Mucosa of stomach (tissue), 1 donor: ENCODE measurements around the gene ANKRD2.

Source experiments
- H3K27me3 ChIP-seq: one replicate; pipeline ENCODE4 v1.7.0; 2013; ENCODE audit warnings: mild to moderate bottlenecking, low read length; ENCODE audit not compliant: control insufficient read depth, insufficient read depth
- H3K36me3 ChIP-seq: one replicate; pipeline ENCODE4 v1.7.0; 2013; ENCODE audit warnings: low read length; ENCODE audit not compliant: control insufficient read depth, insufficient read depth
- H3K4me1 ChIP-seq: one replicate; pipeline ENCODE4 v1.7.0; 2013; ENCODE audit warnings: mild to moderate bottlenecking, low read length; ENCODE audit not compliant: control insufficient read depth, insufficient read depth
- H3K4me3 ChIP-seq: one replicate; pipeline ENCODE4 v1.7.0; 2013; ENCODE audit warnings: low read length
- H3K9ac ChIP-seq: one replicate; pipeline ENCODE4 v1.7.0; 2013; ENCODE audit warnings: mild to moderate bottlenecking, low read length, moderate library complexity
- H3K9me3 ChIP-seq: one replicate; pipeline ENCODE4 v1.7.0; 2013; ENCODE audit warnings: mild to moderate bottlenecking, low read length, moderate library complexity; ENCODE audit not compliant: control insufficient read depth
- donor health status: Pancreatic carcinoma.

ANKRD2 gene

GRCh38 chr10:97538411-97538810 is 34.2 kb upstream of the ANKRD2 start:
- Histone ChIP-seq H3K9ac (no peak overlapping the region), H3K9me3 (no peaks in the 10 kb centered on the region), H3K36me3 (no peaks in the 10 kb centered on the region), H3K27me3 (no peaks in the 10 kb centered on the region), H3K4me1 (peaks cover 20% of the 10 kb centered on the region), H3K4me3 (no peak overlapping the region)

GRCh38 chr10:97538839-97539238 is 33.7 kb upstream of the ANKRD2 start:
- Histone ChIP-seq H3K9ac (no peak overlapping the region), H3K4me1 (peaks cover 21% of the 10 kb centered on the region), H3K4me3 (no peak overlapping the region), H3K36me3 (no peaks in the 10 kb centered on the region), H3K9me3 (no peaks in the 10 kb centered on the region), H3K27me3 (no peaks in the 10 kb centered on the region)

GRCh38 chr10:97539523-97540200 is 32.9 kb upstream of the ANKRD2 start:
- Histone ChIP-seq H3K36me3 (no peaks in the 10 kb centered on the region), H3K9ac (no peak overlapping the region), H3K9me3 (no peaks in the 10 kb centered on the region), H3K4me1 (peaks cover 21% of the 10 kb centered on the region), H3K4me3 (no peak overlapping the region), H3K27me3 (no peaks in the 10 kb centered on the region)

- H3K9ac ChIP-seq: no peak overlapping the region
- no peaks in the 10 kb centered on the region for H3K9me3 ChIP-seq
- H3K4me3 ChIP-seq: no peak overlapping the region
- no peaks in the 10 kb centered on the region for H3K27me3 ChIP-seq
- peaks cover 21% of the 10 kb centered on the region for H3K4me1 ChIP-seq
- H3K36me3 ChIP-seq: no peaks in the 10 kb centered on the region
Measured at GRCh38 chr10:97540669-97541500, 31.7 kb upstream of the ANKRD2 start.

GRCh38 chr10:97542169-97543024 is 30.2 kb upstream of the ANKRD2 start:
- Histone ChIP-seq H3K4me3 (no peak overlapping the region), H3K36me3 (no peaks in the 10 kb centered on the region), H3K9me3 (no peaks in the 10 kb centered on the region), H3K27me3 (no peaks in the 10 kb centered on the region), H3K4me1 (peaks cover 21% of the 10 kb centered on the region), H3K9ac (no peak overlapping the region)

GRCh38 chr10:97543025-97543546 is 29.5 kb upstream of the ANKRD2 start:
- Histone ChIP-seq H3K9ac (no peak overlapping the region), H3K4me3 (no peak overlapping the region), H3K4me1 (peaks cover 21% of the 10 kb centered on the region)

GRCh38 chr10:97546456-97547270 is 25.9 kb upstream of the ANKRD2 start:
- Histone ChIP-seq H3K4me3 (no peak overlapping the region), H3K9me3 (no peaks in the 10 kb centered on the region), H3K27me3 (no peaks in the 10 kb centered on the region), H3K9ac (no peak overlapping the region), H3K36me3 (no peaks in the 10 kb centered on the region), H3K4me1 (peaks cover 27% of the 10 kb centered on the region)

More at GRCh38 chr10:97543025-97543546, 29.5 kb upstream of the ANKRD2 start:
- Histone ChIP-seq H3K36me3 (no peaks in the 10 kb centered on the region), H3K27me3 (no peaks in the 10 kb centered on the region), H3K9me3 (no peaks in the 10 kb centered on the region)

- Histone ChIP-seq H3K9ac (no peak overlapping the region), H3K4me3 (no peak overlapping the region), H3K36me3 (no peaks in the 10 kb centered on the region), H3K4me1 (peaks cover 22% of the 10 kb centered on the region), H3K9me3 (no peaks in the 10 kb centered on the region), H3K27me3 (no peaks in the 10 kb centered on the region)
Measured at GRCh38 chr10:97547271-97547600, 25.3 kb upstream of the ANKRD2 start.

GRCh38 chr10:97547962-97548361 is 24.6 kb upstream of the ANKRD2 start:
- no peak overlapping the region for H3K9ac ChIP-seq
- H3K36me3 ChIP-seq: no peaks in the 10 kb centered on the region
- H3K27me3 ChIP-seq: no peaks in the 10 kb centered on the region
- no peak overlapping the region for H3K4me3 ChIP-seq
- H3K9me3 ChIP-seq: no peaks in the 10 kb centered on the region
- peaks cover 14% of the 10 kb centered on the region for H3K4me1 ChIP-seq

GRCh38 chr10:97548828-97549455 is 23.6 kb upstream of the ANKRD2 start:
- no peak overlapping the region for H3K4me3 ChIP-seq
- no peak overlapping the region for H3K9ac ChIP-seq
- no peaks in the 10 kb centered on the region for H3K36me3 ChIP-seq
- H3K9me3 ChIP-seq: no peaks in the 10 kb centered on the region
- H3K4me1 ChIP-seq: peaks cover 9% of the 10 kb centered on the region
- H3K27me3 ChIP-seq: no peaks in the 10 kb centered on the region
